NT2/D1 (cell line): ENCODE results near the gene LIG1.
A peak's percentile ranks its signal among the peaks of the same experiment; 100 is the strongest.
"Not testable (repeated sequence)": the region's sequence is repeated elsewhere in the genome, so short reads cannot be mapped to it uniquely, and the experiment has no call there.

Experiments used
- DNase-seq: peaks from one replicate; pipeline ENCODE4 v3.0.0-alpha.2; 2011; ENCODE audit warnings: low read depth, low spot score
- H3K27me3 ChIP-seq: 2 replicates; pipeline ENCODE4 v1.6.0; 2011; ENCODE audit warnings: mild to moderate bottlenecking; ENCODE audit not compliant: insufficient read length, insufficient read depth
- H3K36me3 ChIP-seq: 2 replicates; pipeline ENCODE4 v1.6.1; 2011; ENCODE audit warnings: mild to moderate bottlenecking, low read length, mixed read lengths; ENCODE audit not compliant: insufficient read depth, insufficient read length
- H3K4me1 ChIP-seq: 2 replicates; pipeline ENCODE4 v1.5.1; 2011; ENCODE audit not compliant: insufficient read depth, insufficient read length
- H3K4me3 ChIP-seq: 2 replicates; pipeline ENCODE4 v1.5.1; 2011; ENCODE audit warnings: low read depth; ENCODE audit not compliant: insufficient read length
- H3K9ac ChIP-seq: 2 replicates; pipeline ENCODE4 v1.6.0; 2011; ENCODE audit warnings: low read depth; ENCODE audit not compliant: insufficient read length
- H3K9me3 ChIP-seq: 2 replicates; pipeline ENCODE4 v1.5.1; 2011; ENCODE audit warnings: mild to moderate bottlenecking, low read length; ENCODE audit not compliant: insufficient read depth
- SUZ12 ChIP-seq: IDR thresholded peaks from 2 replicates; pipeline ENCODE4 v1.6.1; 2011; ENCODE audit not compliant: insufficient read length, insufficient read depth; ENCODE audit errors: extremely low read depth
- YY1 ChIP-seq: IDR thresholded peaks from 2 replicates; pipeline ENCODE4 v1.6.1; 2011; ENCODE audit not compliant: insufficient read length, insufficient read depth
- ZNF274 ChIP-seq: IDR thresholded peaks from 2 replicates; pipeline ENCODE4 v1.6.1; 2011; ENCODE audit warnings: mild to moderate bottlenecking, low read depth, low read length

The LIG1 gene

DNA sequence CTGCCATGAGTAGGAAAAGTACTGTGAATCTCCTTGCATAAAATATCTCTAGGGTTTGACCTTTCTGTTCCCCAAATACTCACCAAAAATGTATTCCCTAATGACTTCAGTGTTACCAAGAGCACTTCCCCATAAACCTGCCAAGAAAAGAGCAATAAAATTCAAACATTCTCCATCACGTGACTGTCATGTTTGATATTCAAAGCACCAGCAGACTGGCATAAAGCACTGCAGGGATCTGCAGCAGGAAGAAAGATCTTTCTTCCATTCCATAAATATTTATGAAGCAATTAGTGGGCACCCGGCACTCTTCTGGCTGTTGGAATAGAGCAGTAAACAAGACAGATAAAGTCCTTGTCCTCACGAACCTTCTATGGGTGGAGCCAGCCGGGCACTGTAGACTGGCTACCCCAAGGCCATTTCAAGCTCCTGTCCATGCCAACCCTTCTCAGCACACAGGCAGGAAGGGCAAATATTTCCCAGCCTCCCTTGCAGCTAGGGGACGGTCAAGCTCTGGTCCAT, 79.8 kb downstream of the LIG1 start:
- Histone ChIP-seq H3K4me3 (no peak overlapping the region), H3K36me3 (no peaks in the 10 kb centered on the region), H3K9me3 (peaks cover 4% of the 10 kb centered on the region; the same call in 1 of the 2 replicates), H3K27me3 (no peaks in the 10 kb centered on the region), H3K4me1 (peaks cover 4% of the 10 kb centered on the region), H3K9ac (no peak overlapping the region)
- DNase-seq = no peak
- TF ChIP-seq ZNF274 (no peak), SUZ12 (no peak), YY1 (no peak)

DNA sequence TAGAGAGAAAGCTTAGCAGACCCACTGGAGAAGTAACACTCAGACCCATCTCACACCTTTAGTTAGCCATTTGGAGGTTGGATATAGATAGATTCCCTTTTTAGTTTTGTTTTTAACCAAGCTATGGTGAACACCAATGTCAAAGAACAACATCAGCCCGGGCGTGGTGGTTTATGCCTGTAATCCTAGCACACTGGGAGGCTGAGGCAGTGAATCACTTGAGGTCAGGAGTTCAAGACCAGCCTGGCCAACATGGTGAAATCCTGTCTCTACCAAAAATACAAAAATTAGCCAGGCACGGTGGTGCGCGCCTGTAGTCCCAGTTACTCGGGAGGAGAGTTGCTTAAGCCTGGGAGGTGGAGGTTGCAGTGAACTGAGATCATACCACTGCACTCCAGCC, 81.2 kb downstream of the LIG1 start:
- H3K4me3 ChIP-seq, H3K9me3 ChIP-seq, H3K36me3 ChIP-seq, H3K27me3 ChIP-seq, H3K4me1 ChIP-seq, H3K9ac ChIP-seq, DNase-seq: not testable (repeated sequence)

DNA sequence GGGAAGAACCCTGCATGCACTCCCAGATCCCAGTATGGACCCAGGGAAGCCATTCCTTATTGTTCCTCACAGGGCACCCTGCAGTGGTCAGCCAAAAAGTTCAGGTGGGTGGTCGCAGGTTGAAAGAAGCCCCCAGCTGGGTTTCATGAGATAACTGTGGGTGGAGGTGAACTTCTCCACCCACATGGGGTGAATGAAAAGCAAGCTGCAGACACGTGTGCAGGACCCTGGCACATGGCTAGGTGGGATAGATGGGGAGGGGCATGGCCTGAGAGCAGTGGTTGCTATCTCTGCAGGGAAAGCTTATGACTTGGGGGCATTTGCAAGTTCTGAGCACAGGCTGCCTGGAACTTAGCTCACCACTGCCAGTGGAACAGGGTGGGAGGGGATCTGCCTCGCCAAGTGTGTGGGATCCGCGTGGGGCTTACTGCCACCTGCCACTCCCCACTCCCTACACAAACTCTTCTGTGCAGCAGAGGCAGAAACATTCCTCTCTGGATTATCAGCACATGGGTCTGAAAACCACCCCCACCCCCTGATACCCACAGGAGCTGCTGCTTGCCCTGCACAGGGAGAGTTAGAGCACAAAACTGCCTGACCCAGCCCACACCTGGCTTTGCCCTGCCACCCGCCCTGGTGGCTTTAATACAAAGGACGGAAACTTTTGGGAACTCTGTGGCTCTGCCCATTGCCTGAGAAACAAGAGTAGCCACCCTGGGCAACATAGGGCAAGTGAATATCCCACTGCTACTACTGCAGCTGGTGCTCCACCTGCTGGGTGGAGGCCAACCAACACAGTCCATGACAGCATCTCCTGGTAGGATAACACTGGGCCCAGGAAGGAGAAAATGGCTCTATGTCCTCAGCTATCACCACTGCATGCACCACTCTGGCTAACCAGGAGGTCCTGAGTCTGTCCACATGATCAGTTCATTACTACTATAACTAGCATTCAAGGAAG, 84.0 kb downstream of the LIG1 start:
- TF ChIP-seq ZNF274 (no peak), YY1 (no peak), SUZ12 (no peak)
- H3K4me1 ChIP-seq = peaks cover 4% of the 10 kb centered on the region
- H3K4me3 ChIP-seq = no peak overlapping the region
- no peaks in the 10 kb centered on the region for H3K36me3 ChIP-seq
- H3K27me3 ChIP-seq = no peaks in the 10 kb centered on the region
- peaks cover 8% of the 10 kb centered on the region; the same call in 1 of the 2 replicates for H3K9me3 ChIP-seq
- no peak overlapping the region for H3K9ac ChIP-seq
- DNase-seq = no peak

DNA sequence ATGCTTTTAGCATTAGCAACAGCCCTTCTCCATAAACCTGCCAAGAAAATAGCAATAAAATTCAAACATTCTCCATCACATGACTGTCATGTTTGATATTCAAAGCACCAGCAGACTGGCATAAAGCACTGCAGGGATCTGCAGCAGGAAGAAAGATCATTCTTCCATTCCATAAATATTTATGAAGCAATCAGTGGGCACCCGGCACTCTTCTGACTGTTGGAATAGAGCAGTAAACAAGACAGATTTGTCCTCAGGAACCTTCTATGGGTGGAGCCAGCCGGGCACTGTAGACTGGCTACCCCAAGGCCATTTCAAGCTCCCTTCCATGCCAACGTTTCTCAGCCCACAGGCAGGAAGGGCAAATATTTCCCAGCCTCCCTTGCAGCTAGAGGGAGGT, 85.1 kb downstream of the LIG1 start:
- H3K4me3 ChIP-seq = no peak overlapping the region
- DNase-seq = no peak

DNA sequence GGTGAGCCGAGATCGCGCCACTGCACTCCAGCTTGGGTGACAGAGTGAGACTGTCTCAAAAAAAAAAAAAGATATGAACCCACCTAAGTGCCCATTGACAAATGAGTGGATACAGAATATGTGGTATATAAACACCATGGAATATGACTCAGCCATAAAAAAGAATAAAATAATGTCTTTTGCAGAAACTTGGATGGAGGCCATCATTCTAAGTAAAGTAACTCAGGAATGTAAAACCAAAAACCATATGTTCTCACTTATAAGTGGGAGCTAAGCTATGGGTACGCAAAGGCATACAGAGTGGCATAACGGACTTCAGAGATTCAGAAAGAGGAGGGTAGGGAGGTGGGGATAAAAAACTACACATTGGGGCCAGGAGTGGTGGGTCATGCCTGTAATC, 89.0 kb downstream of the LIG1 start:
- Histone ChIP-seq H3K4me3 (no peak overlapping the region), H3K27me3 (no peaks in the 10 kb centered on the region), H3K9me3 (peaks cover 8% of the 10 kb centered on the region; the same call in 1 of the 2 replicates), H3K36me3 (no peaks in the 10 kb centered on the region), H3K4me1 (peaks cover 4% of the 10 kb centered on the region), H3K9ac (no peak overlapping the region)
- TF ChIP-seq SUZ12 (no peak), YY1 (no peak), ZNF274 (no peak)
- DNase-seq = no peak

More for the DNA sequence above, 85.1 kb downstream of the LIG1 start:
- Histone ChIP-seq H3K9me3 (peaks cover 8% of the 10 kb centered on the region; the same call in 1 of the 2 replicates), H3K9ac (no peak overlapping the region), H3K27me3 (no peaks in the 10 kb centered on the region), H3K4me1 (peaks cover 4% of the 10 kb centered on the region), H3K36me3 (no peaks in the 10 kb centered on the region)
- TF ChIP-seq SUZ12 (no peak), ZNF274 (no peak), YY1 (no peak)

DNA sequence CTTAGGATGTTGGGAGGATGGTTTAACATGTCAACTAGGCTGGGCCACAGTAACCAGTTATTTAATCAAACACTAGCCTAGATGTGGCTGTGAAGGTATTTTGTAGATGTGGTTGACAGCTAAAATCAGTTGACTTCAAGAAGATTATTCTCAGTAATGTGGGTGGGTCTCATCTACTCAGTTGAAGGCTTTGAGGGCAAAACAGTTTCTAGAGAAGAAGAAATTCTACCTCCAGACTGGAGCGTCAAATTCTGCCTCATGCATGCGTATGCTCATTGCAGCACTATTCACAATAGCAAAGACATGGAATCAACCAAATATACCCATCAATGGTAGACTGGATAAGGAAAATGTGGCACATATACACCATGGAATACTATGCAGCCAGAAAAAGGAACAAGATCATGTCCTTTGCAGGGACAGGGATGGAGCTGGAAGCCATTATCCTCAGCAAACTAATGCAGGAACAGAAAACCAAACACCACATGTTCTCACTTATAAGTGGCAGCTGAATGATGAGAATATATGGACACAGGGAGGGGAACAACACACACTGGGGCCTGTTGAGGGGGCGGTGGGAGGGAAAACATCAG, 99.9 kb downstream of the LIG1 start:
- DNase-seq, H3K9ac ChIP-seq, H3K4me1 ChIP-seq, H3K27me3 ChIP-seq, H3K36me3 ChIP-seq, H3K9me3 ChIP-seq, H3K4me3 ChIP-seq: not testable (repeated sequence)

DNA sequence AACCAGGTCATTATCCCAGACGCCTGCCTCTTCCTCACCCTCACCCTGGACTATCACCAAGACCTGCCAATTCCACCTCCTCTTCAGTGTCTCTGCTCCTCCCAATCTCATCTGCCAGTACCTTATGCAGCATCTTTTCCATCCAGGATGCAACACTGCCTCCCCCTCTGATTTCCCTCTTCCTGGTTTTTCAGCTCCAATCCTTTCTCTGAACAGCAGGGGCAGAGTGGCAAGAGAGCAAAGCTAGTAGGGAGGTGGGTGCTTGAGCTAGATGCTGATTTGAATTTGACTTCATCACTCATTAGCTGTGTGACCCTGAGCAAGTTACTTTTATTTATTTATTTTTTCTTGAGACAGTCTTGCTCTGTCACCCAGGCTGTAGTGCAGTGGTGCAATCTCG, 100.7 kb downstream of the LIG1 start:
- no peak for TF ChIP-seq YY1
- TF ChIP-seq ZNF274 = no peak
- no peak for TF ChIP-seq SUZ12
- Histone ChIP-seq H3K4me1 (no peaks in the 10 kb centered on the region), H3K36me3 (no peaks in the 10 kb centered on the region), H3K27me3 (no peaks in the 10 kb centered on the region), H3K9me3 (no peaks in the 10 kb centered on the region), H3K9ac (no peak overlapping the region), H3K4me3 (no peak overlapping the region)
- DNase-seq = peak; percentile 6
